GM20000 (cell line): ENCODE measurements around the gene CARD14.

ENCODE experiments used
- DNase-seq: peaks from one replicate; pipeline ENCODE4 v3.0.0; 2012; ENCODE audit warnings: low spot score
- CTCF ChIP-seq: IDR thresholded peaks from 2 replicates; pipeline ENCODE4 v1.5.1; 2012; ENCODE audit warnings: mild to moderate bottlenecking, control low read depth; ENCODE audit errors: extremely low read depth, missing control alignments

CARD14 gene

GRCh38 chr17:80221351-80222105 is 51.7 kb downstream of the CARD14 start:
- DNase-seq, result no peak
- no peak for TF ChIP-seq CTCF

DNA sequence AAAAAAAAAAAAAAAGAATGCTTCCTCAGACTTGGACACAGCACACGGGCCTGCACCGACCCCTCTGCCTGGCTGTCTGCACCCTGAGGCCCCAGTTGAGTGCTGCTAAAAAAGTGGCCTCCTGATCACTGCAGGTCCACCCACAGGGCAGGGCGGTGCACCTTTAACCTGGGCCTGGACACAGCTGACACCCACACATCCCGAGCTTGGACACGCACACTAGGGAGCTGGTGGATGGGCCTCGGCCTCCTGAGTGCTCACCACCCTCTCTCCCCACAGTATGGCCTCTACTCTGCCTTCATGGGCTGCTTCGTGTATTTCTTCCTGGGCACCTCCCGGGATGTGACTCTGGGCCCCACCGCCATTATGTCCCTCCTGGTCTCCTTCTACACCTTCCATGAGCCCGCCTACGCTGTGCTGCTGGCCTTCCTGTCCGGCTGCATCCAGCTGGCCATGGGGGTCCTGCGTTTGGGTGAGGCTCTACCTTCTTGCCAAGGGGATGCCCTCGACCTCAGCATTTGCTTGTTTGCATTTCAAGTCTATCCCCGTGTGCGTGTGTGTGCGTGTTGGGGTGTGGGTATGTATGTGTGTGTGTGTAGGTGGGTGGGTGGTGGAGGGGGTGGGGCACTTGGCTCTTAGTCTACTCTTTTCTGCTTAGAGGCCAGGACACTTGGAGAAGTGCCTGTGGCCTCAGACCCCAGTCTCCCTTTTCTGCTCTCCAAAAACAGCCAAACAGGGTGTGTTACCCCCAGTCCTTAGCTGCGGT is 52.7 kb downstream of the CARD14 start:
- no peak for DNase-seq
- no peak for TF ChIP-seq CTCF

- TF ChIP-seq CTCF, result no peak
- no peak for DNase-seq
Measured at GRCh38 chr17:80223142-80223815, 53.4 kb downstream of the CARD14 start.

DNA sequence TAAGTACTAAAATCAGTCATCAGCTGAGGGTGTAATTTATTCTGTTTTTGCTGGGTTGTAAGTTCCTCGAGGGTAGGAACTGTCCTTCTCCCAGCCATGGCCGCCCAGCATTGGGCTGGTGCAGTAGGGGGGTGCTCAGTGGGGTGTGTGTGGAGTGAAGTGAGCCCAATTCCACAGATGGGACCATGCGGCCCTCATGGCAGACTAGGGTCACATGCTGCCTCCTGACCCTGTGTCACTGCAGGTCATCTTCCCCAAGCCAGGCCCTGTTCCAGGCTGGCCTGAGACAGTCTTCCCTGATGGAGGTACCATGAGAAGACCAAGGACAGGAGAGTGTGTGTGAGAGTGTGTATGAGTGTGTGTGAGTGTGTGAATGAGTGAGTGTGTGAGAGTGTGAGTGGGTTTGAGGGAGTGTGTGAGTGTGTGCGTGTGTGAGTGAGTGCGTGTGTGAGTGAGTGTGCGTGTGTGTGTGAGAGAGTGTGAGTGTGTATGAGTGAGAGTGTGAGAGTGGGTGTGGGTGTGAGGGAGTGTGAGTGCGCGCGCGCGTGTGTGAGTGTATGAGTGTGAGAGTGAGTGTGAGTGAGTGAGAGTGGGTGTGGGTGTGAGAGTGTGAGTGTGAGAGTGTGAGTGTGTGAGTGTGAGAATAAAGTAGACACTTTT is 54.1 kb downstream of the CARD14 start:
- DNase-seq, result no peak
- TF ChIP-seq CTCF, result no peak

- no peak for DNase-seq
- TF ChIP-seq CTCF, result no peak
Measured at GRCh38 chr17:80224683-80225082, 54.9 kb downstream of the CARD14 start.

DNA sequence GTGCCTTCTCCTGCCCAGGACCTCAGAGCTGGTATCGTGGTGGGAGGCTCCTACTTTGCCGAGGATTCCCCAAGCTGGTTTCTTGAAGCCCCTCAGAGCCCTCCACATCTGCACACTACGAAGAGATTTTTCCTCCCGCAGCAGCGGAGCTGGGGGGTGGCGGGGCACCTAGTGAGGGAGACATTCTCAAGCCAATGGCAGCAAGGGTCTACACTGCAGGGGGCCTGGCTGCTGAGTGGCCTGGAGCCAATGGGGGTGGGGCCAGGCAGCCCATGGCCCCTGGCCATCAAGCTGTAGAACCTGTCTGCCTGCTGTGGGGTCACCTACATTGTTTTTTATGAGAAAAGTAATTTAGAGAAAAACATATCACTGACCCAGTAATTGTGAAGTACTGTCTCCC is 55.4 kb downstream of the CARD14 start:
- no peak for TF ChIP-seq CTCF
- no peak for DNase-seq
